GM19023 (cell line): Measurements from ENCODE around the gene DEFB121.
"Not testable (repeated sequence)": the region's sequence is repeated elsewhere in the genome, so short reads cannot be mapped to it uniquely, and the experiment has no call there.

Experiments
- ATAC-seq: cut with Tn5 transposase; IDR thresholded peaks from one replicate; pipeline ENCODE4 v1.9.1; 2021; ENCODE audit warnings: mild to moderate bottlenecking, moderate library complexity; ENCODE audit not compliant: unreplicated experiment

The DEFB121 gene, protein sequence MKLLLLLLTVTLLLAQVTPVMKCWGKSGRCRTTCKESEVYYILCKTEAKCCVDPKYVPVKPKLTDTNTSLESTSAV

DNA sequence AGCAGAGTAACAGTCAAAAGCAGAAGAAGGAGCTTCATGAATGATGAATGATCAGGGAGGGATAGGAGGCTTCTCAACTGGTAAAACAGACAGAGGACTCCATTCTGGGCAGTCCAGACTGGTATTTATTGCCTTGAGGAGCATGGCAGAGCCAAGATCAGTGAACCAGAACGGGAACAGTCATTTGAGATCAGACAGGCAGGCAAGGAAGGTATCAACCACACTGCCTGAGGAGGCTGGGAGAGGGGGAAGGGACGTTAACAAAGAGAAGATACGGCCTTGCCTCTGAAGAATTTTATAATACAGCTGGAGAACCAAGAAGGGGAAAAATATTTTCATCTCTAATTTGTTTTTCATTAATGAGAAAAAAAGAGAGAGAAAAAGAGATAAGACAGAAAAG lies at the start of gene DEFB121:
DEFB121 (minus strand) TSS at position 101 of the 400 bp plus-strand sequence; CDS start at position 38, 63 bp downstream.
- no peak for ATAC-seq

DNA sequence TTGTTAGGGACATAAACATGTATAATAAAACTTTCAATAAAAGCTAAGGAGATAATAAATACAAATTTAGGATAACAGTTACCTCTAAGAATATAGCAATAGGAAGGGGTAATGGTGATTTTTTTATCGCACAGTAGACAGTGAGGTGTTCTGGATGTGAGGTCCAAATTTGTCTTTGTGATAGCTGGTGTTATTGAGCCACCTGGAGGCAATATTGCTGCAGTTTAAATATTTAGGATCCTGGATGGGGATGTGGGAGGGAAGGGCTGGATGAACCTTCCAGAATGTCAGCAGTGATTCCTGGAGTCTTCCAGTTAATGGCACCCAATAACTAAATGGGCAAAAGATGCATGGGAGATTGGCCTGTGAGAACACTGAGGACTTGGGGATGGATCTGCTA lies 48.3 kb upstream of the DEFB121 start:
- no peak for ATAC-seq

DNA sequence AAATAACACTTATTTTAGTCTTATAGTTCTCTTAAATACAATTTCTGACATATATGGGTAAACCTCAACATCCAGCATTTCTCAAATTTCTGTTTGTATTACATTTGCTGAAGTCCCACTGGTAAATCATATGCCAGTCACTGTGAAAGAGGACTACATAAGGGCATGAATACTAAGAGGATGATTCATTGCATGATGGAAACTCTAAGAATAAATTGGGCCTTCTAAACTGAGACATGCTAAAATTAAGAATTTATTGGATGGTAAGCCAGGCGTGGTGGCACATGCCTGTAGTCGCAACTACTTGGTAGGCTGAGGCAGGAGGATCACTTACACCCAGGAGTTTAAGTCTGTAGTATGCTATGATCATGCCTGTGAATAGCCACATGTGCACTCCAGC lies 46.6 kb upstream of the DEFB121 start:
- no peak for ATAC-seq

DNA sequence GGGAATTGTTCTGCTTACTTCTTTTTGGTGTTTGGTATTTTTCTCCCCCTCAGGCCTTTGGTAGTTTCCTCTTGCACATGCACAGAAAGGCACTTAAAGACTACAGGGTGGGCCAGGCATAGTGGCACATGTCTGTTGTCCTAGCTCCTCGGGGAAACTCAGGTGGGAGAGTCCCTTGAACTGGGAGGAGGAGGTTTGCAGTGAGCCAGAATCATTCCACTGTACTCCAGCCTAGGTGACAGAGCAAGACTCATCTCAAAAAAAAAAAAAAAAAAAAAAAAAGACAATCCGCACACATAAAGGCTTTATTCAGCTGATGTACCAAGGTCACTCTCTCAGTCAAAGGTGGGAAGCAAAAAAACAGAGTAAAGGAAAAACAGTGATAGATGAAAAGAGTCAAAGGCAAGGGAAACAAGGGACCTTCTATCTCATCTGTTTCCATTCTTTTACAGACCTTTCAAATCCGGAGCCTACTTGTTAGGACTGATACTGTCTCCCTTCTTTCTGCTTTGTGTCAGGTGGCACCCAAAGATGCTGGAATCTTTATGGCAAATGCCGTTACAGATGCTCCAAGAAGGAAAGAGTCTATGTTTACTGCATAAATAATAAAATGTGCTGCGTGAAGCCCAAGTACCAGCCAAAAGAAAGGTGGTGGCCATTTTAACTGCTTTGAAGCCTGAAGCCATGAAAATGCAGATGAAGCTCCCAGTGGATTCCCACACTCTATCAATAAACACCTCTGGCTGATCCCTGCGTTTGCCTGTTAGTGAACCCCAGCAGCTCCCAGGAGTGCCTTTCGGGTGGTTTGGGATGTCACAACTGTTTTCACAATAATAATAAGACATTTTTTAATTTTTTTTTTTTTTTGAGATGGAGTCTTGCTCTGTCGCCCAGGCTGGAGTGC lies 43.7 kb upstream of the DEFB121 start:
- no peak for ATAC-seq

DNA sequence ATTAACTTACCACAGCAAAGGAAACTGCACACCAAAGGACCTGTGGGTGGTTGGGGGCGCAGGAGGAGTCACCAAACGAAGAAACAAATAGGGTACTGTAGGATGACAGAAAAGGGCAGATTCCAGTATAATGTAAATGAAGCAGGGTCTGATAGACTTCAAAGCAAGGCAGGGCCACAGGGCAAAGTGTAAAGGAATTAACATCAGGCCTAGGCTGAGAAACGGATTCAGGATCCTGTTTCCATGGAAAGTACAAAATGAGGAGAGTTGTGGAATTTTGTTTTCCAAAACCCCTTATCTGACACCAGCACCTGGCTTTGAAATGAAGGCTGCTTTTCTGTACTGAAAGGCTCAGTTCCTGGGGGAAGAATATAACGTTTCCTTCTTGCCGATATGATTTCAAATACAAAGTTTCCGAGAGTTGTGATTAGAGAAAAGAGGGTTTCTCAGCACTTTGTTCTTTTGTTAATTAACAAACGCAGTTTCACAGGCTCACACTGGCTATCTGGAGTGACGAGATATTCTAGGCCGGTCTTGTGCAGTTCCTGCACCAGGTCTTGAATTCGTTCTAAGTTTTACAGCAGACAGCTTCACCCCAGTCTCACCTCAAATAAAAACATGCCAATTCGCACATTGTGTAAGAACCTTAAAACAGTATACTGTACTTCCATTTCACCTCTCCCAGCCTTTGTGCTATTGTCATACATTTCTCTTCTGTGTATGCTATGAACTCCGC lies 40.2 kb upstream of the DEFB121 start:
- ATAC-seq = no peak

DNA sequence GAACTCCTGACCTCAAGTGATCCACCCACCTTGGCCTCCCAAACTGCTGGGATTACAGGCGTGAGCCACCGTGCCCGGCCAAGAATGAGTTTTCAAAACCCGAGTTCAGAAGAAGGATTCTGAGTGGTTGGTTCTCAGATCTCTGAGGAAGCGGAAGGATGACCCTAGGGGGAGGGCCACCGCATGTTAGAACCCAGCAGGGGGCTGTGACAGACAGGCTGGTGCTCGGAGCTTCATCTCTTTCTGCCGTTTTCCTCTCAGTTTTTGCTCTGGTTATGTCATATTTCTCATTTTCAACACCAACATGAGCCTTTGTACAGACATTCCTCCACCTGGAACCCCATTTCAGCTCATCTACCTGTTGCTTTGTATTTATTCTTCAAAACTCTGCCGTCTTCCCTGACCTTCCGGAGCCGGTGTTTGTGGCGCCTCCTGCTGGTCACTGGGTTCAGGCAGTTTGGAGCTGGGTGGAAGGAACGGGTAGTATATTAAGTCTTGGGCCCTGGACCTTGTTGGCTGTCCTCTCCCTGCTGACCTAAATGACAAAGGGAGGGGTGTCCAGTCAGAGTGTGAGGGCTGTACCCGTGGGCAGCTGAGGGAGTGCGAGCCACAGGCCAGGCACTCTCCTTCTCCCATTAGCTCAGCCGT lies 34.1 kb upstream of the DEFB121 start, which contains the start of gene DEFB123:
DEFB123 (plus strand) TSS at position 621 of the 648 bp plus-strand sequence. CDS start 67 bp downstream, outside the sequence.
- ATAC-seq = no peak

DNA sequence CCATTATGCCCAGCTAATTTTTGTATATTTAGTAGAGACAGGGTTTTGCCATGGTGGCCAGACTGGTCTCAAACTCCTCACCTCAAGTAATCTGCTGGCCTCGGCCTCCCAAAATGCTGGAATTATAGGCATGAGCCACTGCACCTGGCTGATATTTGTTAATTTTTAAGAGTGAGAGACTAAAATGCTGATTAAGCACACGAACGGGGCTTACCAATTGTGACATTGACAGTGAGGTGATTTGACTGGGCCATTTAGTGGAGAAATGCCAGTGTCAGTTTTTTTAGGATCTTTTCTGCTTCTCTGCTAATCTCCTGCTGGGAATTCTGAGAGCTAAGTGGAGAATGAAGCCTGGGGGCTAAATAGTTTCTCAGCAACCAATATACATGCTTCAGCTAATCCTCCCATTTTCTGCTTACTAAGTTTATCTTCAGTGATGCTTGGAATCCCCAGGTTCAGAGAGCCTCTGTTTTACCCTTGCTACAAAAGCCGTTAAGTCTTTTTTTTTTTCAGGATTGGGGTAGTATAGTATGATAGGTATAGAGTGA lies 24.6 kb upstream of the DEFB121 start:
- ATAC-seq = no peak

DNA sequence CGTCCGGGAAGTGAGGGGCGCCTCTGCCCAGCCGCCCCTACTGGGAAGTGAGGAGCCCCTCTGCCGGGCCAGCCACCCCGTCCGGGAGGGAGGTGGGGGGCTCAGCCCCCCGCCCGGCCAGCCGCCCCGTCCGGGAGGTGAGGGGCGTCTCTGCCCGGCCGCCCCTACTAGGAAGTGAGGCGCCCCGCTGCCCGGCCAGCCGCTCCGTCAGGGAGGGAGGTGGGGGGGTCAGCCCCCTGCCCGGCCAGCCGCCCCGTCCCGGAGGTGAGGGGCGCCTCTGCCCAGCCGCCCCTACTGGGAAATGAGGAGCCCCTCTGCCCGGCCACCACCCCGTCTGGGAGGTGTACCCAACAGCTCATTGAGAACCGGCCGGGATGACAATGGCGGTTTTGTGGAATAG lies 21.6 kb upstream of the DEFB121 start:
- not testable (repeated sequence) for ATAC-seq

DNA sequence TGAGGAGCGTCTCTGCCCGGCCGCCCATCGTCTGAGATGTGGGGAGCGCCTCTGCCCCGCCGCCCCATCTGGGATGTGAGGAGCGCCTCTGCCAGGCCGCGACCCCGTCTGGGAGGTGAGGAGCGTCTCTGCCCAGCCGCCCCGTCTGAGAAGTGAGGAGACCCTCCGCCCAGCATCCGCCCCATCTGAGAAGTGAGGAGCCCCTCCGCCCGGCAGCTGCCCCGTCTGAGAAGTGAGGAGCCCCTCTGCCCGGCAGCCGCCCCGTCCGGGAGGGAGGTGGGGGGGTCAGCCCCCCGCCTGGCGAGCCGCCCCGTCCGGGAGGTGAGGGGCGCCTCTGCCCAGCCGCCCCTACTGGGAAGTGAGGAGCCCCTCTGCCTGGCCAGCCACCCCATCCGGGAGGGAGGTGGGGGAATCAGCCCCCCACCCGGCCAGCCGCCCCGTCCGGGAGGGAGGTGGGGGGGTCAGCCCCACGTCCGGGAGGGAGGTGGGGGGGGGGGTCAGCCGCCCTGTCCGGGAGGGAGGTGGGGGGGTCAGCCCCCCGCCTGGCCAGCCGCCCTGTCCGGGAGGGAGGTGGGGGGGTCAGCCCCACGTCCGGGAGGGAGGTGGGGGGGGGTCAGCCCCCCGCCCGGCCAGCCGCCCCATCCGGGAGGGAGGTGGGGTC lies 21.0 kb upstream of the DEFB121 start:
- ATAC-seq = not testable (repeated sequence)

DNA sequence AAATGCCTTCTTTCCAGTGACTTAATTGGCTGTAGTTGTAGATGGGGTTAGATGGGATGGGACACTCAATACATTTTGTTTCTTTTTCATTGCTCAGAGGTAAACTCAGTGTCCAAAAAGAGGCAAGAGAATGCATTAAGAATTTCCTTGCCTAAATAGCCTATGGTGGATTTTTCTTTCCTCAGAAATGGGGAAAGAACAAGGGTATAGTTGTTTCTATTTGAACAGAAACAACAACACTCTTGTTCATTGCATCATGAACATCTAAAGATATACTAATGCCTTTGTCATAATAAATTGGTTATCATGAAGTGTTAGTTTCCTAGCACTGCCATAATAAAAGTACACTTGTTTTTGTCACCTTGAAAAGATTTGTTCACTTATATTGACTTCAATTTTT lies 19.8 kb upstream of the DEFB121 start:
- ATAC-seq = no peak

DNA sequence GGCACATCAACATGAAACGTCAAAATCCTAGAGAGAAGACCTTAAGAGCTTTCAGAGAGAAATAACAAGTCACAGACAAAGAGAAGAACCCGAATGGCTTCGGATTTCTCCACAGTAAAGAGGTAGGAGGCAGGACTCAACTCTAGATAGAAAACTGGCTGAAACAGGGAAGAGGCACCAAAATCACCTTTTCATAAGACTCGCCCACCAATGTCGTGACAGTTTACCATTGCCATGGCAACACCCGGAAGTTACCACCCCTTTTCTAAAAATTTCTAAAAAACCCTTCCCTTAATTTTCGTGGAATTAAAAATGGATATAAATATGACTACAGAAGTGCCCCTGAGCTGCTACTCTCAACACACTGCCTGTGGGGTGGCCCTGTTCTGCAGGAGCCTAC lies 12.3 kb upstream of the DEFB121 start:
- no peak for ATAC-seq

DNA sequence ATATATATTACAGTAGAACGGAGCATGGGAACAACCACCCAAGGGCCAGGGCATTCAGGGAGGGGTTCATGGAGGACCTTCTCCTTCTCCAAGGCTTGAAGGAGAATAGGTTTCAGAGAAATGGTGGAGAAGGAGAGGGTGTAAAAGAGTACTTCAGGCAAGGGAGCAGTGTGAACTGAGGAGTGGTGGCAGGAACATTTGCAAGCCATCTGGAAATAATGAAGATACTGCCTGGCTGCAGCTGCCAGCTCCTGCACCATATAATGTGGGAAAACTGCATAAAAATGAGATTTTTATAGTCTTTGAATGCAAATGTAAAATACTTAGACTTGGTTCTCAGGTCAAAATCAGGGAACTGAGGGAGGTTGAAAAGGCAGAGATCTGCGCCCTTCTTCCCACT lies 9.6 kb upstream of the DEFB121 start:
- ATAC-seq = no peak

DNA sequence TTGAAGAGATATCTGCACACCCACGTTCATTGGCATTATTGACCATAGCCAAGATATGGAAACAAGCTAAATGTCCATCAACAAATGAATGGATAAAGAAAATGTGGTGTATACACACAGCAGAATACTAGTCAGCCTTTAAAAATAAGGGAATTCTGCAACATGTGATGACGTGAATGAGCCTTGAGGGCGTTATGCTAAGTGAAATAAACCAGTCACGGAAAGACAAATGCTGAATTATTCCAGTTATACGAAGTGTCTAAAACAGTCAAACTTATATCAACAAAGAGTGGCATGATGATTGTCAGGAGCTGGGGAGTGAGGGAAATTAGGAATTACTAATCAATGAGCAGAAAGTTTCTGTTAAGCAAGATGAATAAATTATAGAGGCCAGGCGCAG lies 8.4 kb upstream of the DEFB121 start:
- no peak for ATAC-seq

DNA sequence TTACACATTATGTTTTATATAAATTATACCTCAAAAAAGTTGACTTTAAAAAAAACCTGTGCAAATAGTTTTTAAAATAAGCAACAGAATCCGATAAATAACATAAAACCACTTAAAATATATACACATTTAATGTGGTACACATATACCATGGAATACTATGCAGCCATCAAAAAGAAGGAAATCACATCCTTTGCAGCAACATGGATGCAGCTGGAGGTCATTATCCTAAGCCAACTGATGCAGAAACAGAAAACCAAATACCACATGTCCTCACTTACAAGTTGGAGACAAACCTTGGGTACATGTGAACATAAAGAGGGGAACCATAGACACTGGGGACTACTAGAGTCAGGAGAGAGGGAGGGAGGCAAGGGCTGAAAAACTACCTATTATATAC lies 4.0 kb upstream of the DEFB121 start:
- no peak for ATAC-seq

DNA sequence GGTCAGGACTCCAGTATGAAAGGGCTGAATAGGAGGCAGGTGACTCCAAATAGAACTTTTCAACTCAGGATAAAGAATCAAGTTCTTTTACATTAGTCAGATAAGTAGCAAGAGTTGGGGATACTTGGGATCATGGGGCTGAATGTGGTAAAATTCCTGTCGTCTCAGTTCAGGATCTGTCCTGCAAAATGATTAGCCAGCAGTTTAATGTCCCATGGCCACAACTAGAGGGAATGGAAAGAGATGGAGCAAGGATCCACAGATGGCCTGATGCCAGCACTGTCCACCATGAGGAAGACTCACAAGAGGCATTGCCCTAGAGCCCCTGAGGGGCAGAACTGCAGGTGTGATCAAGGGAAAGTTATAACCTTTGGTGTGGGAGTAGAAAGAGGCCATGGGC lies 2.1 kb downstream of the DEFB121 start:
- no peak for ATAC-seq

DNA sequence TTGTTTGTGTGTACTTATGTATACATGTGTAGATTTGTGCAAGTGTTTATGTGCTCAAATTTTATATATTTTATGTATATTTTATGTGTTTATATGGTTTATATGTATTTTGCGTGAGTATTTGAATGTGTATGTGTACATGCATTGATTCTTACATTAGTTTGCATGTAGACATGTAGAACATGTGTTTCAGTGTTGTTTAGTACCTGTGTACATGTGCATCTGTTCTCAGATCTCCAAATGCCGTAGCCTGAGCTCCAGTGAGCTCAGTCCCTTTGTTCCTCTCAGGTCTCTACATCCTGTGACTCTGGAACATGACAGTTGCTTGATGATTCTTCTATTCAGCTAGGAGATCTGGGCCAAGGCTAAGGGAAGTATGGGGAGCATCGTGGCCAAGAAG lies 11.1 kb downstream of the DEFB121 start:
- no peak for ATAC-seq

DNA sequence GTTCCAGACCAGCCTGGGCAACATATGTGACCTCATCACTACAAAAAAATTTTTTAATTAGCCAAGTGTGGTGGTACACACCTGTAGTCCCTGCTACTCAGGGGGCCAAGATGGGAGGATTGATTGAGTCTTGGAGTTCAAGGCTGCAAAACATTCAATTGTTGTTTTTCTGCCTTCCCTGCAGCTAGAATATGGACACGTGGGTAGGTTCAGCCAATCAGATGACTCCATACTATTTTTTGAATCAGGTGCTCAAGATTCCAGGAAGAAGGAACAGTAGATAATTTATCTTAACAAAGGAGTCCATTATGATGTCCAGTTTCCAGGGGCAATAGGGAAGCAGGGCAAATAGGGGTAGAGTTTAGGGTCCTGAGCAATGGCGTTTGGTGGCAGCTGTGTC lies 13.2 kb downstream of the DEFB121 start:
- no peak for ATAC-seq

DNA sequence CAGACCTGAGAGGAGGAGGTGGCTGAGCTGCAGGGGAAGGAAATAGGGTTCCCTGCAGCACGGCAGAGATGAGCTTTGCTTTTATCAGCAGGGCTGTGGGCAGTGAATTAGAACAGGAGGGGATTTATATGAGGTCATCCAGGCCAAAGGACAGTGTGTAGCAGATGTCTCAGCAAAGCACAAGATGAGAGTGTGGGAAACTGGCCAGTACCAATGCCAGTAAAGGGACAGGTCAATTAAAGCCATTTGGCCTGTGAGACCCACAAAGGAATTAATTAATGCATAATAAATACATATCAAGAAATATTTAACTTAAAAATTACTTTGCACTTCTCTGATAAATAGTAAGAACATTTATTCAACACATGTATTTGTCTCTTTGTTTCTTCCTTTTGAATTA lies 15.5 kb downstream of the DEFB121 start, which contains the start of gene DEFB119:
DEFB119 (minus strand) TSS at position 101 of the 400 bp plus-strand sequence. CDS start 107 bp downstream, outside the sequence.
- no peak for ATAC-seq

DNA sequence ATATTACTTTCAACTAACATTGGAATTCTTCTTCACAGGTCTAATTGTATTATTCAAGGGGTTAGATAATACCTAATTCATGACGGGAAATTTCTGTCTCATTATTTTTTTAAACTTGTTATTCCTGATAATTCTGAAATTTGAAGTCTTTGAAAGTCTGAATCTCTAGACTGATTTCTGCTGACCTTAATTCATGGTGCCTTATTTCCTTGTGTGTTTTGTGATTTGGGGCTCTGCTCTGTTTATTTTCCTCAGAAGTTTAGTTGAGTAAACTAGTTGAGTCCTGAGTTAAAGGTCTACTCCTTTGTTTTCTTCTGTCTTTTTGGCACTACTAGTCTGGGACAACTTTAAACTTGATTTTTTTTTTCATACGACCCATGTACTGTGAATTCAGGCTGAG lies 31.7 kb downstream of the DEFB121 start:
- ATAC-seq = no peak

DNA sequence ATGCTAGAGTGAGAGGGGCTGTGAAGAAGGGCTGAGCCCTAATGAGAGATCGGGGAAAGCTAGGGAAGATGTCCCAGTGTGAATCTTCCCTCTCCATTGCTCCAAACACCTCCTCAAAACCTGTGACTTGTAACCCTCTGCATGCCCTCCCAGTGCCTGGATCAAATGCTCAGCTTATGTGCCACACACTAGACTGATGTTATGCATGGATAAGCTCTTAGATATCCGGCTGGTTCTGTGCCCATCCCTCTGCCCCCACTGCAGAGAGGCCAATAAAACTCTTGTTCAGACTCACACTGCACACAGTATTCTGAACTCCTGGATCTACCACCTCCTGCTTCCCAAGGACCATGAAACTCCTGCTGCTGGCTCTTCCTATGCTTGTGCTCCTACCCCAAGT lies 37.7 kb downstream of the DEFB121 start, which contains the start of gene DEFB118:
DEFB118 (plus strand) TSS at position 301 of the 400 bp plus-strand sequence; CDS start at position 351, 50 bp downstream.
- no peak for ATAC-seq
